H9 (cell line): ENCODE results near the gene CDS1. TPM values are rescaled to one million over a fixed set of nuclear protein-coding genes. Genes with fewer than 3 reads are reported as not detected.

Source experiments
- DNase-seq: peaks from one replicate; pipeline ENCODE4 v3.0.0-alpha.2; 2017
- H2AFZ ChIP-seq: one replicate; pipeline ENCODE4 v1.6.1; 2013; ENCODE audit warnings: mild to moderate bottlenecking, low read length, control low read depth, moderate library complexity
- H2AK5ac ChIP-seq: 2 replicates; pipeline ENCODE4 v1.6.1; 2013; ENCODE audit warnings: low read length, control low read depth, mixed read lengths; ENCODE audit not compliant: insufficient read length
- H2BK120ac ChIP-seq: one replicate; pipeline ENCODE4 v1.6.1; 2013; ENCODE audit warnings: low read depth, mild to moderate bottlenecking, low read length, control low read depth, inconsistent platforms; ENCODE audit not compliant: poor library complexity, severe bottlenecking
- H2BK12ac ChIP-seq: 2 replicates; pipeline ENCODE4 v1.6.1; 2013; ENCODE audit warnings: low read length, control low read depth, mixed read lengths, low read depth; ENCODE audit not compliant: insufficient read length
- H2BK15ac ChIP-seq: 2 replicates; pipeline ENCODE4 v1.6.1; 2013; ENCODE audit warnings: low read depth, low read length, control low read depth
- H2BK20ac ChIP-seq: one replicate; pipeline ENCODE4 v1.6.1; 2013; ENCODE audit warnings: low read depth, mild to moderate bottlenecking, low read length, control low read depth, inconsistent platforms; ENCODE audit not compliant: poor library complexity, severe bottlenecking
- H2BK5ac ChIP-seq: 2 replicates; pipeline ENCODE4 v1.6.1; 2013; ENCODE audit warnings: low read length, control low read depth, mixed read lengths; ENCODE audit not compliant: insufficient read length
- H3K14ac ChIP-seq: 2 replicates; pipeline ENCODE4 v1.6.1; 2013; ENCODE audit warnings: low read length, control low read depth; ENCODE audit not compliant: insufficient read depth
- H3K18ac ChIP-seq: 2 replicates; pipeline ENCODE4 v1.6.1; 2013; ENCODE audit warnings: low read depth, mild to moderate bottlenecking, mixed read lengths, low read length, control low read depth; ENCODE audit not compliant: insufficient read length
- H3K23ac ChIP-seq: 2 replicates; pipeline ENCODE4 v1.6.1; 2013; ENCODE audit warnings: low read length, control low read depth, mixed read lengths, low read depth; ENCODE audit not compliant: insufficient read length
- H3K23me2 ChIP-seq: 2 replicates; pipeline ENCODE4 v1.6.1; 2013; ENCODE audit warnings: low read depth, mild to moderate bottlenecking, mixed read lengths, low read length, control low read depth; ENCODE audit not compliant: insufficient read length, poor library complexity, severe bottlenecking
- H3K27ac ChIP-seq: 2 replicates; pipeline ENCODE4 v1.5.1; 2013; ENCODE audit warnings: low read length, control low read depth, mixed read lengths, low read depth; ENCODE audit not compliant: insufficient read length
- H3K27me3 ChIP-seq: 2 replicates; pipeline ENCODE4 v1.6.1; 2013; ENCODE audit warnings: low read length, control low read depth, inconsistent platforms; ENCODE audit not compliant: insufficient read depth
- H3K4ac ChIP-seq: 2 replicates; pipeline ENCODE4 v1.6.1; 2013; ENCODE audit warnings: low read depth, mild to moderate bottlenecking, control low read depth, inconsistent platforms, low read length, moderate library complexity
- H3K4me1 ChIP-seq: 2 replicates; pipeline ENCODE4 v1.6.1; 2013; ENCODE audit warnings: low read length, control low read depth, inconsistent platforms; ENCODE audit not compliant: insufficient read depth
- H3K4me2 ChIP-seq: 2 replicates; pipeline ENCODE4 v1.6.1; 2013; ENCODE audit warnings: low read length, control low read depth, mixed read lengths; ENCODE audit not compliant: insufficient read length, insufficient read depth
- H3K56ac ChIP-seq: 2 replicates; pipeline ENCODE4 v1.6.1; 2013; ENCODE audit warnings: low read depth, mild to moderate bottlenecking, mixed read lengths, low read length, control low read depth; ENCODE audit not compliant: insufficient read length
- H3K79me1 ChIP-seq: 2 replicates; pipeline ENCODE4 v1.6.1; 2013; ENCODE audit warnings: low read depth, mild to moderate bottlenecking, moderate library complexity, low read length, control low read depth, inconsistent platforms; ENCODE audit not compliant: insufficient read depth, poor library complexity, severe bottlenecking
- H3K79me2 ChIP-seq: 2 replicates; pipeline ENCODE4 v1.6.1; 2013; ENCODE audit warnings: low read length, control low read depth, inconsistent platforms; ENCODE audit not compliant: insufficient read depth
- H3K9ac ChIP-seq: 2 replicates; pipeline ENCODE4 v1.6.1; 2013; ENCODE audit warnings: low read length, control low read depth, mixed read lengths; ENCODE audit not compliant: insufficient read length; ENCODE audit errors: extremely low read depth
- H3K9me3 ChIP-seq: one replicate; pipeline ENCODE4 v1.6.1; 2013; ENCODE audit warnings: low read depth, low read length, inconsistent platforms; ENCODE audit not compliant: control insufficient read depth
- H3T11ph ChIP-seq: one replicate; pipeline ENCODE4 v1.6.1; 2013; ENCODE audit warnings: mild to moderate bottlenecking, low read length, control low read depth, inconsistent platforms
- H4K20me1 ChIP-seq: one replicate; pipeline ENCODE4 v1.6.1; 2013; ENCODE audit not compliant: control insufficient read depth, insufficient read length, insufficient read depth
- H4K5ac ChIP-seq: 2 replicates; pipeline ENCODE4 v1.6.1; 2013; ENCODE audit warnings: low read depth, mild to moderate bottlenecking, mixed read lengths, low read length, control low read depth; ENCODE audit not compliant: insufficient read length
- H4K8ac ChIP-seq: replicated peaks from 2 replicates; pipeline ENCODE4 v1.6.1; 2013; ENCODE audit warnings: low read length, control low read depth, mixed read lengths, low read depth; ENCODE audit not compliant: insufficient read length
- H4K91ac ChIP-seq: 2 replicates; pipeline ENCODE4 v1.6.1; 2013; ENCODE audit warnings: low read depth, mild to moderate bottlenecking, moderate library complexity, mixed read lengths, low read length, control low read depth; ENCODE audit not compliant: insufficient read length
- H3K27ac Mint-ChIP-seq, 3 experiments: 2 replicates in 2 of 3; 3 replicates in 1 of 3; pipeline ENCODE4 v1.8.0; 2020 to 2021; ENCODE audit warnings: mixed read lengths in 3 of 3, mild to moderate bottlenecking in 1 of 3, moderate library complexity in 1 of 3
- H3K27me3 Mint-ChIP-seq: 2 replicates; pipeline ENCODE4 v1.8.0; 2021; ENCODE audit warnings: low read depth, mild to moderate bottlenecking, moderate library complexity, mixed read lengths
- H3K36me3 Mint-ChIP-seq, 3 experiments: 2 replicates in 2 of 3; 3 replicates in 1 of 3; pipeline ENCODE4 v1.8.0; 2020 to 2021; ENCODE audit warnings: low read depth in 3 of 3, mixed read lengths in 3 of 3; ENCODE audit not compliant: insufficient read depth in 1 of 3
- H3K4me1 Mint-ChIP-seq, 2 experiments: 2 replicates each; pipeline ENCODE4 v1.8.0; 2020; ENCODE audit warnings: mixed read lengths in 2 of 2
- H3K4me3 Mint-ChIP-seq, 2 experiments: 2 replicates in 1 of 2; 3 replicates in 1 of 2; pipeline ENCODE4 v1.8.0; 2020 to 2021; ENCODE audit warnings: mild to moderate bottlenecking in 2 of 2, mixed read lengths in 2 of 2, moderate library complexity in 1 of 2
- H3K9me3 Mint-ChIP-seq, 2 experiments: 2 replicates in 1 of 2; 3 replicates in 1 of 2; pipeline ENCODE4 v1.8.0; 2020; ENCODE audit warnings: mild to moderate bottlenecking in 2 of 2, mixed read lengths in 2 of 2, moderate library complexity in 1 of 2
- WGBS: extraction: QIAGEN DNeasy Blood & Tissue Kit; methylation state at CpG from one replicate; pipeline ENCODE4 v1.1.7; 2013; ENCODE audit warnings: missing lambda C conversion rate, low lambda C conversion rate, mixed read lengths; ENCODE audit not compliant: insufficient read length; ENCODE audit errors: extremely low coverage; 5-methylcytosine and 5-hydroxymethylcytosine counted together
- total RNA-seq: library from RNA; stranded (reverse); gene quantifications from 2 replicates; pipeline ENCODE4 v1.2.1, GENCODE V29; 2021
- TF ChIP-seq, protein P1 (sequence below): fragments of 200-600 bp; sonication (generic); conservative IDR thresholded peaks from 3 replicates; pipeline ENCODE4 v1.8.0; 2021; ENCODE audit warnings: antibody characterized with exemption, mild to moderate bottlenecking

The CDS1 gene
- total RNA-seq, 1 experiment from 2014 or later = 7.5 TPM

- Histone ChIP-seq H3K23me2 (no peaks in the 10 kb centered on the region), H2AK5ac (no peak overlapping the region), H3K9ac (no peak overlapping the region), H3K23ac (no peak overlapping the region), H3K56ac (no peak overlapping the region), H3K18ac (no peak overlapping the region), H3K27ac (no peak overlapping the region), H3K4me2 (no peak overlapping the region), H4K8ac (no peak overlapping the region), H2BK20ac (no peak overlapping the region), H2BK120ac (no peak overlapping the region), H3K4me1 (no peaks in the 10 kb centered on the region; the same call in 1 of the 2 replicates), H3K79me1 (no peaks in the 10 kb centered on the region), H3K79me2 (no peaks in the 10 kb centered on the region), H4K91ac (no peak overlapping the region), H2BK12ac (no peak overlapping the region), H2BK15ac (no peak overlapping the region), H3T11ph (no peak overlapping the region), H3K9me3 (no peaks in the 10 kb centered on the region), H3K4ac (no peak overlapping the region), H3K14ac (no peak overlapping the region), H3K27me3 (no peaks in the 10 kb centered on the region), H4K20me1 (no peaks in the 10 kb centered on the region), H2BK5ac (no peak overlapping the region), H4K5ac (no peak overlapping the region), H2AFZ (no peak overlapping the region)
- TF ChIP-seq, protein P1, sequence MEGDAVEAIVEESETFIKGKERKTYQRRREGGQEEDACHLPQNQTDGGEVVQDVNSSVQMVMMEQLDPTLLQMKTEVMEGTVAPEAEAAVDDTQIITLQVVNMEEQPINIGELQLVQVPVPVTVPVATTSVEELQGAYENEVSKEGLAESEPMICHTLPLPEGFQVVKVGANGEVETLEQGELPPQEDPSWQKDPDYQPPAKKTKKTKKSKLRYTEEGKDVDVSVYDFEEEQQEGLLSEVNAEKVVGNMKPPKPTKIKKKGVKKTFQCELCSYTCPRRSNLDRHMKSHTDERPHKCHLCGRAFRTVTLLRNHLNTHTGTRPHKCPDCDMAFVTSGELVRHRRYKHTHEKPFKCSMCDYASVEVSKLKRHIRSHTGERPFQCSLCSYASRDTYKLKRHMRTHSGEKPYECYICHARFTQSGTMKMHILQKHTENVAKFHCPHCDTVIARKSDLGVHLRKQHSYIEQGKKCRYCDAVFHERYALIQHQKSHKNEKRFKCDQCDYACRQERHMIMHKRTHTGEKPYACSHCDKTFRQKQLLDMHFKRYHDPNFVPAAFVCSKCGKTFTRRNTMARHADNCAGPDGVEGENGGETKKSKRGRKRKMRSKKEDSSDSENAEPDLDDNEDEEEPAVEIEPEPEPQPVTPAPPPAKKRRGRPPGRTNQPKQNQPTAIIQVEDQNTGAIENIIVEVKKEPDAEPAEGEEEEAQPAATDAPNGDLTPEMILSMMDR = no peak
- H3K4me1 Mint-ChIP-seq = no peaks in the 10 kb centered on the region
- H3K27ac Mint-ChIP-seq = no peak overlapping the region
- DNase-seq = no peak
- H3K27me3 Mint-ChIP-seq = no peaks in the 10 kb centered on the region; the same call in 1 of the 2 replicates
- peaks cover 30 to 50% (median 45%) of the 10 kb centered on the region in 3 experiments for H3K36me3 Mint-ChIP-seq
- no peak overlapping the region for H3K4me3 Mint-ChIP-seq
- peaks cover 7 to 13% of the 10 kb centered on the region in 2 experiments; a peak in 4 of 5 replicates for H3K9me3 Mint-ChIP-seq
- WGBS = no CpG with 5 or more reads among the region's 1 CpG
These were observed 86.3 kb downstream of the CDS1 start for GRCh38 chr4:84669201-84669600.
